HepG2 (cell line): ENCODE measurements around the gene EPHA2. TPM values are rescaled to one million over a fixed set of nuclear protein-coding genes. Genes with fewer than 3 reads are reported as not detected.

Experiments
- ATAC-seq: fragments of 200-7000 bp; cut with Tn5 transposase; 3 replicates; pipeline ENCODE4 v1.9.1; 2020; ENCODE audit warnings: mild to moderate bottlenecking, moderate library complexity
- BruUV-seq: library from RNA; stranded (reverse); fragments of 400-500 nt; replicated peaks from 2 replicates; lab custom pipeline; 2021; lab: Mats Ljungman, UMichigan
- CTCF ChIA-PET: fragments of 300-600 bp; formaldehyde crosslinking; extraction: SDS; loops from one replicate; lab custom pipeline; 2021; ENCODE audit warnings: low total read pairs, inconsistent platforms, low intra/inter-chr PET ratio; lab: Yijun Ruan, JAX
- POLR2A ChIA-PET: fragments of 350-600 bp; sonication (Branson Sonifier 250); formaldehyde crosslinking; loops from one replicate; lab custom pipeline; 2020; ENCODE audit warnings: antibody characterized with exemption, inconsistent platforms; lab: Yijun Ruan, JAX
- DNase-seq: peaks from one replicate; pipeline ENCODE4 v3.0.0-alpha.2; 2015; ENCODE audit warnings: low spot score
- FAIRE-seq: peaks from 3 replicates; lab custom pipeline; 2011; peaks lifted over from hg19 to GRCh38; lab: Jason Lieb, UNC
- H2AFZ ChIP-seq: one replicate; pipeline ENCODE4 v1.6.1; 2011; ENCODE audit warnings: low read length, inconsistent platforms
- H3K27ac ChIP-seq: fragments of 300-600 bp; 3 replicates; pipeline ENCODE4 v1.8.0; 2011; ENCODE audit warnings: mixed run types, mild to moderate bottlenecking, mixed read lengths, low read length, inconsistent platforms; ENCODE audit not compliant: insufficient read depth; ENCODE audit errors: extremely low read length
- H3K27me3 ChIP-seq, 2 experiments: fragments of 200-600 bp in 1 of 2; 2 replicates in 1 of 2; 3 replicates in 1 of 2; pipeline versions ENCODE4 v1.6.0 to v1.8.0; 2011; ENCODE audit warnings: low read length in 2 of 2, mild to moderate bottlenecking in 2 of 2, moderate library complexity in 2 of 2, inconsistent platforms in 1 of 2; ENCODE audit not compliant: insufficient read depth in 2 of 2, control insufficient read depth in 1 of 2
- H3K36me3 ChIP-seq, 2 experiments: fragments of 200-600 bp in 1 of 2; replicated peaks in 1 of 2; 2 replicates in 1 of 2; 3 replicates in 1 of 2; pipeline versions ENCODE4 v1.5.1 to v1.8.0; 2011; ENCODE audit warnings: low read length in 2 of 2, inconsistent platforms in 1 of 2; ENCODE audit not compliant: insufficient read depth in 2 of 2, control insufficient read depth in 1 of 2
- H3K4me1 ChIP-seq: 2 replicates; pipeline ENCODE4 v1.5.1; 2012; ENCODE audit warnings: low read length, inconsistent platforms; ENCODE audit not compliant: insufficient read depth
- H3K4me2 ChIP-seq: 2 replicates; pipeline ENCODE4 v1.6.0; 2011; ENCODE audit warnings: low read depth, low read length, inconsistent platforms
- H3K4me3 ChIP-seq, 3 experiments: fragments of 200-600 bp in 1 of 3; sonication (generic), shearing (Covaris generic) in 1 of 3; replicated peaks in 1 of 3; 2 replicates each; pipeline ENCODE4 v1.5.1; 2011 to 2016; ENCODE audit warnings: low read length in 3 of 3, inconsistent platforms in 2 of 3, low read depth in 2 of 3, mild to moderate bottlenecking in 2 of 3, control low read depth in 1 of 3, mixed read lengths in 1 of 3; ENCODE audit not compliant: insufficient read depth in 1 of 3
- H3K79me2 ChIP-seq: one replicate; pipeline ENCODE4 v1.6.1; 2011; ENCODE audit warnings: low read length, inconsistent platforms; ENCODE audit not compliant: insufficient read depth
- H3K9ac ChIP-seq: 2 replicates; pipeline ENCODE4 v1.6.0; 2011; ENCODE audit warnings: mild to moderate bottlenecking, low read depth, low read length, inconsistent platforms; ENCODE audit not compliant: insufficient read depth
- H3K9me3 ChIP-seq: 2 replicates; pipeline ENCODE4 v1.5.1; 2012; ENCODE audit warnings: mild to moderate bottlenecking, low read length
- H4K20me1 ChIP-seq: 2 replicates; pipeline ENCODE4 v1.6.0; 2011; ENCODE audit warnings: inconsistent platforms, mild to moderate bottlenecking, low read length, moderate library complexity; ENCODE audit not compliant: insufficient read depth
- FOXO1 ChIP-seq: sonication (generic); formaldehyde crosslinking; IDR thresholded peaks from 2 replicates; pipeline ENCODE4 v1.4.0; 2020; ENCODE audit warnings: missing genetic modification reagents
- GABPB1 ChIP-seq: IDR thresholded peaks from 2 replicates; pipeline ENCODE4 v1.6.1; 2016; ENCODE audit warnings: mild to moderate bottlenecking, missing genetic modification reagents, moderate library complexity, missing compliant biosample characterization
- HNRNPL ChIP-seq: fragments of 200-400 bp; formaldehyde crosslinking; IDR thresholded peaks from 2 replicates; pipeline ENCODE4 v1.6.1; 2017; ENCODE audit warnings: mild to moderate bottlenecking, low read depth, low read length
- IRX3 ChIP-seq: sonication (generic); formaldehyde crosslinking; IDR thresholded peaks from 2 replicates; pipeline ENCODE4 v1.8.1; 2023; ENCODE audit warnings: mild to moderate bottlenecking, low read depth, missing genetic modification reagents, borderline replicate concordance
- KMT2A ChIP-seq: sonication (generic); formaldehyde crosslinking; IDR thresholded peaks from 2 replicates; pipeline ENCODE4 v1.4.0; 2020; ENCODE audit warnings: missing genetic modification reagents
- MED1 ChIP-seq: sonication (generic); formaldehyde crosslinking; IDR thresholded peaks from 2 replicates; pipeline ENCODE4 v1.4.0; 2020; ENCODE audit warnings: missing genetic modification reagents
- SPEN ChIP-seq: sonication (generic); formaldehyde crosslinking; IDR thresholded peaks from 2 replicates; pipeline ENCODE4 v1.5.1; 2020; ENCODE audit warnings: low read depth, mild to moderate bottlenecking, missing genetic modification reagents
- U2AF1 ChIP-seq: fragments of 200-400 bp; formaldehyde crosslinking; optimal IDR thresholded peaks from 2 replicates; pipeline ENCODE3; 2017; ENCODE audit warnings: mild to moderate bottlenecking, low read depth, low read length
- ZFP82 ChIP-seq: sonication (generic); formaldehyde crosslinking; IDR thresholded peaks from 2 replicates; pipeline ENCODE4 v1.5.1; 2020; ENCODE audit warnings: mild to moderate bottlenecking, missing genetic modification reagents, borderline replicate concordance
- ZNF501 ChIP-seq: sonication (generic); formaldehyde crosslinking; IDR thresholded peaks from 2 replicates; pipeline ENCODE4 v1.5.1; 2020; ENCODE audit warnings: mild to moderate bottlenecking, moderate library complexity, missing genetic modification reagents
- ZNF569 ChIP-seq: sonication (generic); formaldehyde crosslinking; IDR thresholded peaks from 2 replicates; pipeline ENCODE4 v1.5.0; 2020; ENCODE audit warnings: mild to moderate bottlenecking, missing genetic modification reagents, moderate library complexity, borderline replicate concordance
- ZNF629 ChIP-seq: sonication (generic); formaldehyde crosslinking; conservative IDR thresholded peaks from 2 replicates; pipeline ENCODE4 v1.5.0; 2020; ENCODE audit warnings: missing genetic modification reagents
- WGBS: methylation state at CpG from one replicate; pipeline ENCODE4 v1.1.6; 2017; ENCODE audit warnings: low lambda C conversion rate; 5-methylcytosine and 5-hydroxymethylcytosine counted together
- in situ Hi-C: cut with HindIII; loops from 2 replicates; pipeline ENCODE4 v1.10.0; 2017; ENCODE audit warnings: low pct_unique_long_range_greater_than_20kb; ENCODE audit not compliant: extremely low pct_ligation_motif_present
- intact Hi-C: fragments of 100-400 bp; cut with micrococcal nuclease; formaldehyde crosslinking; loops from one replicate; pipeline ENCODE4 v1.10.0; 2022; ENCODE audit not compliant: unreplicated experiment
- polyA plus RNA-seq, 8 experiments: library from polyadenylated mRNA; depleted of rRNA in 3 of 8; stranded (reverse) in 7 of 8; unstranded in 1 of 8; fragments of >200 nt; fragmentation: Illumina TruSeq in 4 of 8; extraction: Trizol in 4 of 8; gene quantifications; 2 replicates each; pipeline versions ENCODE4 v1.2.1 to v1.2.3, GENCODE V29; 2011 to 2016; ENCODE audit warnings: low read depth in 4 of 8, missing spikeins in 1 of 8, mixed read lengths in 1 of 8; ENCODE audit not compliant: insufficient read depth in 1 of 8
- total RNA-seq, 5 experiments: library from RNA; depleted of rRNA; stranded (reverse); fragments of >200 nt; fragmentation: Illumina TruSeq; extraction: Trizol; gene quantifications; 2 replicates each; pipeline ENCODE4 v1.2.3, GENCODE V29; 2016; ENCODE audit warnings: low read depth in 1 of 5
- TF ChIP-seq, protein P1 (sequence below): sonication (generic); formaldehyde crosslinking; IDR thresholded peaks from 2 replicates; pipeline ENCODE4 v1.4.0; 2020; ENCODE audit warnings: missing genetic modification reagents
- TF ChIP-seq, protein P2 (sequence below), 2 experiments: sonication (generic) in 1 of 2; formaldehyde crosslinking in 1 of 2; IDR thresholded peaks; 2 replicates each; pipeline versions ENCODE4 v1.5.1 to v1.6.1; 2011 to 2020; ENCODE audit warnings: borderline replicate concordance in 1 of 2, low read depth in 1 of 2, low read length in 1 of 2, mild to moderate bottlenecking in 1 of 2, missing genetic modification reagents in 1 of 2, moderate library complexity in 1 of 2
- TF ChIP-seq, protein P3 (sequence below): sonication (generic); formaldehyde crosslinking; IDR thresholded peaks from 2 replicates; pipeline ENCODE4 v1.5.0; 2020; ENCODE audit warnings: mild to moderate bottlenecking, missing genetic modification reagents

Gene EPHA2
- total and polyA plus RNA-seq, 2 of the 13 experiments (the other 11 are each of a cell fraction or from before 2014, with no cell fraction given), result 33.6 to 53.6 TPM

DNA sequence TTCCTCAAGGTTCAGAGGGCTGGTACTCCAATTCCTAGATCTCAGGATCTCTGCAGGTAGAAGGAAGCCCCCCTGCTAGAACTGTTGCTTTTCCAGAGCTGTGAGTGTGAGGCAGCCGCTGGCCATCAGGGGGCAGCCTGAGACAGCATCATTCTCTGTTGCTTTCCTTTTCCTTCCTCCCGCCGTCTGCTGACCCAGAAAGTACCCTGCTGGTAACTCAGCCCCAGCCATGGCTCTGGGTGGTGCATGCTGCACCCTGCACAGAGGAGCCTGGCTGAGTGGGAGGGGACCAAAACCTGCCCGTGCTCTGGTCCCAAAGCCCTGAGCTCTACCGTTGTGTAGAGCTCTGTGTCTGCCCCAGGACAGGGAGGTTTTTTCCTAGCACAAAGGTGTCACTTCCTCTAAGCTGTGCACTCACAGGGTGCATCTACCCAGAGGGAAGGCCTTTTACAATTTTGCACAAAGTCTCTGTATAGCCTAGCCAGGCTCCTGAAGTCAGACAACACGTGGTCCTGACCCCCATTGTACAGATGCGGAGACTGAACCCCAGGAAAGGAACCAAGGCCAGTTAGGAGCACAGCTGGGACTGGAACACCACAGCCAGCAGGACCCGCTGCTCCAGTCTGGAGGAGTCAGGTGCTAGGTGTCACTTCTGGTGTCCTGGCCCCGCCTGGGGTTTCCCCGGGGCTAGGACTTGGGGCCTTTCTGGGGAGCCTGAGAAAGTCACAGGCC is 76.8 kb downstream of the EPHA2 start:
- BruUV-seq, result no TSS peak
- Histone ChIP-seq H3K27me3 (peaks cover 0 to 21% of the 10 kb centered on the region in 2 experiments; a peak in 4 of 5 replicates), H3K9me3 (no peaks in the 10 kb centered on the region), H3K4me2 (peak overlapping the region; percentile 91), H3K36me3 (no peaks in the 10 kb centered on the region), H3K79me2 (no peaks in the 10 kb centered on the region), H3K27ac (no peak overlapping the region), H3K4me1 (peaks cover 57% of the 10 kb centered on the region), H3K4me3 (peak overlapping the region in 1 of 3 experiments; percentile 56; a peak in 2 of 6 replicates), H3K9ac (peak overlapping the region; percentile 23; the same call in 1 of the 2 replicates), H2AFZ (no peak overlapping the region), H4K20me1 (no peaks in the 10 kb centered on the region)
- in situ Hi-C loops (loop anchor here (5.0 kb wide), 2 partner anchors 103 to 163 kb away; no protein-coding TSS in a partner anchor), intact Hi-C loops (loop anchor here (1.0 to 10.0 kb wide), 4 partner anchors 66 to 166 kb away; partner anchors contain the start of gene CPLANE2)
- CTCF ChIA-PET, result interaction anchor here (1.7 to 5.7 kb wide), 2 partner anchors 109 to 165 kb away, joined by 9 to 98 read pairs; no protein-coding TSS in a partner anchor
- DNase-seq, result peak; percentile 70
- FAIRE-seq, result peak; percentile 93
- POLR2A ChIA-PET, result interaction anchor here (1.0 to 1.2 kb wide), 6 partner anchors 78 to 165 kb away, joined by 3 to 4 read pairs (median 4); no protein-coding TSS in a partner anchor
- WGBS, result 4% methylated on average over 7 of the region's 10 CpGs
- peak; percentile 81 for ATAC-seq
- TF ChIP-seq ZNF569 (CRISPR knock-in tag) (no peak), HNRNPL (no peak), FOXO1 (CRISPR knock-in tag) (peak; percentile 46), U2AF1 (peak; percentile 71), IRX3 (no peak), KMT2A (no peak), MED1 (CRISPR knock-in tag) (peak; percentile 25; the same call in 1 of the 2 replicates), SPEN (no peak), ZFP82 (CRISPR knock-in tag) (no peak), GABPB1 (CRISPR knock-in tag) (peak; percentile 23; the same call in 1 of the 2 replicates), ZNF501 (CRISPR knock-in tag) (peak; percentile 44; the same call in 1 of the 2 replicates), ZNF629 (CRISPR knock-in tag) (peak; percentile 56)
- TF ChIP-seq, protein P1, sequence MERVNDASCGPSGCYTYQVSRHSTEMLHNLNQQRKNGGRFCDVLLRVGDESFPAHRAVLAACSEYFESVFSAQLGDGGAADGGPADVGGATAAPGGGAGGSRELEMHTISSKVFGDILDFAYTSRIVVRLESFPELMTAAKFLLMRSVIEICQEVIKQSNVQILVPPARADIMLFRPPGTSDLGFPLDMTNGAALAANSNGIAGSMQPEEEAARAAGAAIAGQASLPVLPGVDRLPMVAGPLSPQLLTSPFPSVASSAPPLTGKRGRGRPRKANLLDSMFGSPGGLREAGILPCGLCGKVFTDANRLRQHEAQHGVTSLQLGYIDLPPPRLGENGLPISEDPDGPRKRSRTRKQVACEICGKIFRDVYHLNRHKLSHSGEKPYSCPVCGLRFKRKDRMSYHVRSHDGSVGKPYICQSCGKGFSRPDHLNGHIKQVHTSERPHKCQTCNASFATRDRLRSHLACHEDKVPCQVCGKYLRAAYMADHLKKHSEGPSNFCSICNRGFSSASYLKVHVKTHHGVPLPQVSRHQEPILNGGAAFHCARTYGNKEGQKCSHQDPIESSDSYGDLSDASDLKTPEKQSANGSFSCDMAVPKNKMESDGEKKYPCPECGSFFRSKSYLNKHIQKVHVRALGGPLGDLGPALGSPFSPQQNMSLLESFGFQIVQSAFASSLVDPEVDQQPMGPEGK, result peak; percentile 15; the same call in 1 of the 2 replicates
- TF ChIP-seq, protein P2, sequence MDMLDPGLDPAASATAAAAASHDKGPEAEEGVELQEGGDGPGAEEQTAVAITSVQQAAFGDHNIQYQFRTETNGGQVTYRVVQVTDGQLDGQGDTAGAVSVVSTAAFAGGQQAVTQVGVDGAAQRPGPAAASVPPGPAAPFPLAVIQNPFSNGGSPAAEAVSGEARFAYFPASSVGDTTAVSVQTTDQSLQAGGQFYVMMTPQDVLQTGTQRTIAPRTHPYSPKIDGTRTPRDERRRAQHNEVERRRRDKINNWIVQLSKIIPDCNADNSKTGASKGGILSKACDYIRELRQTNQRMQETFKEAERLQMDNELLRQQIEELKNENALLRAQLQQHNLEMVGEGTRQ (IDR thresholded peaks at IDR 0.05; ENCODE audit: low read depth, low read length), result no peak
- TF ChIP-seq, protein P2 (CRISPR knock-in tag; IDR thresholded peaks at IDR 0.05; ENCODE audit: borderline replicate concordance), result no peak
- TF ChIP-seq, protein P3, sequence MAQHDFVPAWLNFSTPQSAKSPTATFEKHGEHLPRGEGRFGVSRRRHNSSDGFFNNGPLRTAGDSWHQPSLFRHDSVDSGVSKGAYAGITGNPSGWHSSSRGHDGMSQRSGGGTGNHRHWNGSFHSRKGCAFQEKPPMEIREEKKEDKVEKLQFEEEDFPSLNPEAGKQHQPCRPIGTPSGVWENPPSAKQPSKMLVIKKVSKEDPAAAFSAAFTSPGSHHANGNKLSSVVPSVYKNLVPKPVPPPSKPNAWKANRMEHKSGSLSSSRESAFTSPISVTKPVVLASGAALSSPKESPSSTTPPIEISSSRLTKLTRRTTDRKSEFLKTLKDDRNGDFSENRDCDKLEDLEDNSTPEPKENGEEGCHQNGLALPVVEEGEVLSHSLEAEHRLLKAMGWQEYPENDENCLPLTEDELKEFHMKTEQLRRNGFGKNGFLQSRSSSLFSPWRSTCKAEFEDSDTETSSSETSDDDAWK, result no peak
